Activated effector memory CD4-positive, alpha-beta T cell treated with Interleukin-2 at 50 U/mL for 16 hours (primary cell): ENCODE data around the gene DOCK1.

Experiments used
- DNase-seq: peaks from one replicate; pipeline ENCODE4 v3.0.0-alpha.2; 2020

The DOCK1 gene

GRCh38 chr10:127374901-127375300 is 469.7 kb downstream of the DOCK1 start:
- no peak for DNase-seq

- no peak for DNase-seq
Measured at GRCh38 chr10:127375461-127375860, 470.2 kb downstream of the DOCK1 start.

- DNase-seq, result no peak
Measured at GRCh38 chr10:127376071-127376470, 470.8 kb downstream of the DOCK1 start.

- DNase-seq, result no peak
Measured at GRCh38 chr10:127378628-127379027, 473.4 kb downstream of the DOCK1 start.

GRCh38 chr10:127384532-127384931 is 479.3 kb downstream of the DOCK1 start:
- DNase-seq, result no peak

- DNase-seq, result no peak
Measured at GRCh38 chr10:127385066-127385465, 479.8 kb downstream of the DOCK1 start.

GRCh38 chr10:127386606-127387327 is 481.5 kb downstream of the DOCK1 start:
- DNase-seq, result no peak

- no peak for DNase-seq
Measured at GRCh38 chr10:127391875-127392274, 486.6 kb downstream of the DOCK1 start.

GRCh38 chr10:127392351-127393235 is 487.4 kb downstream of the DOCK1 start:
- no peak for DNase-seq

GRCh38 chr10:127398140-127398970 is 493.1 kb downstream of the DOCK1 start:
- DNase-seq, result no peak

- DNase-seq, result no peak
Measured at GRCh38 chr10:127398971-127399365, 493.7 kb downstream of the DOCK1 start.

GRCh38 chr10:127399668-127400067 is 494.4 kb downstream of the DOCK1 start:
- DNase-seq, result no peak

- DNase-seq, result no peak
Measured at GRCh38 chr10:127400216-127400615, 495.0 kb downstream of the DOCK1 start.

- DNase-seq, result no peak
Measured at GRCh38 chr10:127402596-127403409, 497.6 kb downstream of the DOCK1 start.

- no peak for DNase-seq
Measured at GRCh38 chr10:127405221-127405620, 500.0 kb downstream of the DOCK1 start.

- no peak for DNase-seq
Measured at GRCh38 chr10:127406018-127406550, 500.9 kb downstream of the DOCK1 start.

- no peak for DNase-seq
Measured at GRCh38 chr10:127407551-127407950, 502.3 kb downstream of the DOCK1 start.

GRCh38 chr10:127408112-127408710 is 503.0 kb downstream of the DOCK1 start:
- DNase-seq, result no peak

- DNase-seq, result no peak
Measured at GRCh38 chr10:127408733-127409132, 503.5 kb downstream of the DOCK1 start.

- no peak for DNase-seq
Measured at GRCh38 chr10:127410030-127410429, 504.8 kb downstream of the DOCK1 start.

GRCh38 chr10:127411062-127411461 is 505.8 kb downstream of the DOCK1 start:
- DNase-seq, result no peak

- DNase-seq, result no peak
Measured at GRCh38 chr10:127413326-127413725, 508.1 kb downstream of the DOCK1 start.
